Measurements from ENCODE around the gene MGAT4A. TPM values are rescaled to one million over a fixed set of nuclear protein-coding genes. Genes with fewer than 3 reads are reported as not detected.

The MGAT4A gene
- total and polyA plus RNA-seq, 12 donors, result 4.6 to 33.0 (median 18.6) TPM

GRCh38 chr2:98764499-98764898 lies 33.6 kb upstream of the MGAT4A start:
- Histone ChIP-seq H3K27ac (peak overlapping the region in 1 of 10 donors; percentile 73), H3K27me3 (no peaks in the 10 kb centered on the region), H3K9me3 (no peaks in the 10 kb centered on the region), H3K36me3 (no peaks in the 10 kb centered on the region), H3K4me3 (no peak overlapping the region), H3K4me1 (peaks cover 0 to 95% (median 6%) of the 10 kb centered on the region in 9 donors)
- TF ChIP-seq CTCF (IDR thresholded peaks at IDR 0.05), result no peak
- no peak for DNase-seq
- 84 to 85% methylated on average over 4 of the region's 4 CpGs for WGBS, 2 donors
- intact Hi-C loops (cut with DNase I), result no loop called here
- peak in 3 of 8 donors; percentile 15 to 43 (median 23) for ATAC-seq

GRCh38 chr2:98763209-98763951 lies 32.4 kb upstream of the MGAT4A start:
- no peak for TF ChIP-seq CTCF (IDR thresholded peaks at IDR 0.05)
- no peak for ATAC-seq
- Histone ChIP-seq H3K27me3 (no peaks in the 10 kb centered on the region), H3K4me3 (no peak overlapping the region), H3K9me3 (no peaks in the 10 kb centered on the region), H3K36me3 (no peaks in the 10 kb centered on the region), H3K4me1 (peaks cover 0 to 95% (median 9%) of the 10 kb centered on the region in 9 donors), H3K27ac (peak overlapping the region in 2 of 10 donors; percentile 42 to 67)
- 82 to 84% methylated on average over 6 of the region's 6 CpGs for WGBS, 2 donors
- intact Hi-C loops (cut with DNase I), result no loop called here
- DNase-seq, result no peak

- H3K27me3 ChIP-seq, result no peaks in the 10 kb centered on the region
- 90 to 91% methylated on average over 6 of the region's 6 CpGs for WGBS, 2 donors
- DNase-seq (no peak), ATAC-seq (no peak)
- TF ChIP-seq CTCF (IDR thresholded peaks at IDR 0.05), result no peak
- H3K4me1 ChIP-seq, result peaks cover 0 to 95% (median 18%) of the 10 kb centered on the region in 9 donors
- peak overlapping the region in 1 of 10 donors; percentile 85 for H3K27ac ChIP-seq
- intact Hi-C loops (cut with DNase I), result no loop called here
- H3K9me3 ChIP-seq, result no peaks in the 10 kb centered on the region
- H3K4me3 ChIP-seq, result no peak overlapping the region
- no peaks in the 10 kb centered on the region for H3K36me3 ChIP-seq
Observed at GRCh38 chr2:98761909-98762308, 31.0 kb upstream of the MGAT4A start.

- no peak for ATAC-seq
Observed at GRCh38 chr2:98761267-98761781, 30.4 kb upstream of the MGAT4A start.

More at GRCh38 chr2:98761267-98761781, 30.4 kb upstream of the MGAT4A start:
- Histone ChIP-seq H3K27me3 (no peaks in the 10 kb centered on the region), H3K4me3 (no peak overlapping the region), H3K27ac (peak overlapping the region in 1 of 10 donors; percentile 85), H3K9me3 (no peaks in the 10 kb centered on the region), H3K36me3 (no peaks in the 10 kb centered on the region), H3K4me1 (peaks cover 0 to 90% (median 18%) of the 10 kb centered on the region in 9 donors)
- intact Hi-C loops (cut with DNase I), result no loop called here
- TF ChIP-seq CTCF (IDR thresholded peaks at IDR 0.05), result no peak
- no peak for DNase-seq
- 61 to 65% methylated on average over 9 of the region's 9 CpGs for WGBS, 2 donors

Data from heart right ventricle (tissue), 16 donors.